H1 (cell line): ENCODE data around the gene DGKH. TPM values are rescaled to one million over a fixed set of nuclear protein-coding genes. Genes with fewer than 3 reads are reported as not detected.

ENCODE experiments used
- CTCF ChIA-PET: fragments of 300-600 bp; sonication (Branson Sonifier 250); formaldehyde crosslinking; loops from one replicate; lab custom pipeline; 2021; ENCODE audit not compliant: partially characterized antibody; lab: Charles Lee
- POLR2A ChIA-PET: fragments of 300-600 bp; sonication (Branson Sonifier 250); formaldehyde crosslinking; loops from one replicate; lab custom pipeline; 2021; ENCODE audit warnings: inconsistent platforms; ENCODE audit not compliant: partially characterized antibody; lab: Charles Lee
- DNase-seq, 2 experiments: peaks; one replicate each; pipeline versions ENCODE4 v3.0.0 to v3.0.0-alpha.2; 2010 to 2022; ENCODE audit warnings: low spot score in 2 of 2, low read depth in 1 of 2, mixed read lengths in 1 of 2
- FAIRE-seq: peaks from 2 replicates; lab custom pipeline; 2011; peaks lifted over from hg19 to GRCh38; lab: Jason Lieb, UNC
- H2AFZ ChIP-seq: 2 replicates; pipeline ENCODE4 v1.8.1; 2012; ENCODE audit warnings: low read length, inconsistent platforms
- H2AK5ac ChIP-seq: 2 replicates; pipeline ENCODE4 v1.6.1; 2013; ENCODE audit warnings: low read depth, low read length
- H2BK120ac ChIP-seq: replicated peaks from 2 replicates; pipeline ENCODE3; 2013; ENCODE audit warnings: low read depth, low read length, inconsistent platforms
- H2BK12ac ChIP-seq: 2 replicates; pipeline ENCODE4 v1.6.1; 2013; ENCODE audit warnings: low read depth, low read length
- H2BK15ac ChIP-seq: 2 replicates; pipeline ENCODE4 v1.6.1; 2013; ENCODE audit warnings: low read length
- H2BK20ac ChIP-seq: 2 replicates; pipeline ENCODE4 v1.6.1; 2013; ENCODE audit warnings: low read length
- H2BK5ac ChIP-seq: 2 replicates; pipeline ENCODE4 v1.6.1; 2013; ENCODE audit warnings: low read depth, low read length
- H3K14ac ChIP-seq: 2 replicates; pipeline ENCODE4 v1.6.1; 2013; ENCODE audit warnings: inconsistent platforms; ENCODE audit not compliant: insufficient read length
- H3K18ac ChIP-seq: 2 replicates; pipeline ENCODE4 v1.6.1; 2013; ENCODE audit warnings: low read length; ENCODE audit errors: extremely low read depth
- H3K23ac ChIP-seq: 2 replicates; pipeline ENCODE4 v1.6.1; 2013; ENCODE audit warnings: inconsistent platforms; ENCODE audit not compliant: insufficient read length
- H3K23me2 ChIP-seq: 2 replicates; pipeline ENCODE4 v1.6.1; 2013; ENCODE audit warnings: low read depth, low read length
- H3K27ac ChIP-seq: 2 replicates; pipeline ENCODE4 v1.6.1; 2011; ENCODE audit warnings: low read depth, low read length, inconsistent platforms
- H3K27me3 ChIP-seq, 4 experiments: replicated peaks in 1 of 4; 1 replicate in 1 of 4; 2 replicates in 3 of 4; pipeline versions ENCODE4 v1.6.1 to v1.8.1; 2011 to 2013; ENCODE audit warnings: low read length in 3 of 4, mild to moderate bottlenecking in 3 of 4, inconsistent platforms in 2 of 4, mixed read lengths in 2 of 4, moderate library complexity in 1 of 4; ENCODE audit not compliant: control insufficient read depth in 3 of 4, insufficient read depth in 3 of 4; ENCODE audit errors: extremely low read depth in 1 of 4
- H3K36me3 ChIP-seq, 4 experiments: 2 replicates each; pipeline versions ENCODE4 v1.6.1 to v1.8.1; 2011 to 2013; ENCODE audit warnings: mild to moderate bottlenecking in 4 of 4, low read length in 3 of 4, moderate library complexity in 2 of 4, control low read depth in 1 of 4, inconsistent platforms in 1 of 4; ENCODE audit not compliant: insufficient read depth in 4 of 4, control insufficient read depth in 2 of 4
- H3K4ac ChIP-seq: replicated peaks from 2 replicates; pipeline ENCODE3; 2013; ENCODE audit warnings: low read length, low read depth, mixed read lengths, inconsistent platforms; ENCODE audit not compliant: insufficient read length
- H3K4me1 ChIP-seq, 4 experiments: replicated peaks in 1 of 4; 1 replicate in 1 of 4; 2 replicates in 3 of 4; pipeline versions ENCODE4 v1.6.1 to v1.8.1; 2011 to 2013; ENCODE audit warnings: low read length in 3 of 4, inconsistent platforms in 2 of 4, mixed read lengths in 1 of 4; ENCODE audit not compliant: insufficient read depth in 4 of 4, control insufficient read depth in 3 of 4
- H3K4me2 ChIP-seq, 2 experiments: 2 replicates each; pipeline versions ENCODE4 v1.6.1 to v1.8.1; 2011 to 2013; ENCODE audit warnings: low read depth in 2 of 2, low read length in 2 of 2, control low read depth in 1 of 2, inconsistent platforms in 1 of 2, mild to moderate bottlenecking in 1 of 2; ENCODE audit not compliant: insufficient read depth in 1 of 2
- H3K4me3 ChIP-seq, 4 experiments: fragments of 200-600, 300-600 bp in 1 of 4; sonication (generic), shearing (Covaris generic), sonication (Bioruptor Twin) in 1 of 4; 2 replicates each; pipeline versions ENCODE4 v1.5.1 to v1.8.1; 2011 to 2016; ENCODE audit warnings: low read length in 4 of 4, low read depth in 3 of 4, control low read depth in 2 of 4, inconsistent platforms in 2 of 4, mild to moderate bottlenecking in 2 of 4, mixed read lengths in 1 of 4, moderate library complexity in 1 of 4; ENCODE audit not compliant: insufficient read depth in 2 of 4; ENCODE audit errors: extremely low read depth in 1 of 4
- H3K56ac ChIP-seq: replicated peaks from 2 replicates; pipeline ENCODE3; 2013; ENCODE audit warnings: low read depth, mild to moderate bottlenecking, mixed read lengths, low read length, inconsistent platforms; ENCODE audit not compliant: insufficient read length
- H3K79me1 ChIP-seq: 2 replicates; pipeline ENCODE4 v1.6.1; 2013; ENCODE audit warnings: low read depth, low read length, control low read depth
- H3K79me2 ChIP-seq, 2 experiments: 2 replicates each; pipeline versions ENCODE4 v1.6.1 to v1.8.1; 2012 to 2013; ENCODE audit warnings: low read length in 2 of 2, mild to moderate bottlenecking in 2 of 2, inconsistent platforms in 1 of 2; ENCODE audit not compliant: insufficient read depth in 2 of 2, control insufficient read depth in 1 of 2
- H3K9ac ChIP-seq, 4 experiments: replicated peaks in 1 of 4; 1 replicate in 1 of 4; 2 replicates in 3 of 4; pipeline versions ENCODE4 v1.6.1 to v1.8.1; 2011 to 2013; ENCODE audit warnings: low read depth in 3 of 4, low read length in 3 of 4, control low read depth in 2 of 4, mild to moderate bottlenecking in 2 of 4, moderate library complexity in 2 of 4, inconsistent platforms in 1 of 4; ENCODE audit errors: extremely low read depth in 1 of 4
- H3K9me3 ChIP-seq, 2 experiments: 2 replicates each; pipeline versions ENCODE4 v1.6.1 to v1.8.1; 2012 to 2013; ENCODE audit warnings: mild to moderate bottlenecking in 2 of 2, moderate library complexity in 2 of 2, control low read depth in 1 of 2, inconsistent platforms in 1 of 2, low read depth in 1 of 2, low read length in 1 of 2, mixed read lengths in 1 of 2; ENCODE audit not compliant: insufficient read depth in 2 of 2
- H4K20me1 ChIP-seq, 2 experiments: replicated peaks in 1 of 2; 2 replicates each; pipeline versions ENCODE3 to v1.8.1; 2011 to 2013; ENCODE audit warnings: inconsistent platforms in 2 of 2, low read length in 2 of 2, mild to moderate bottlenecking in 1 of 2; ENCODE audit not compliant: insufficient read depth in 2 of 2, control insufficient read depth in 1 of 2
- H4K5ac ChIP-seq: 2 replicates; pipeline ENCODE4 v1.6.1; 2013; ENCODE audit warnings: low read length, low read depth, mixed read lengths, inconsistent platforms; ENCODE audit not compliant: insufficient read length
- H4K8ac ChIP-seq: 2 replicates; pipeline ENCODE4 v1.8.0; 2013; ENCODE audit warnings: mild to moderate bottlenecking, moderate library complexity, low read length, inconsistent platforms; ENCODE audit not compliant: insufficient read depth; ENCODE audit errors: extremely low read depth
- H4K91ac ChIP-seq: replicated peaks from 2 replicates; pipeline ENCODE3; 2013; ENCODE audit warnings: low read length, mixed read lengths, inconsistent platforms; ENCODE audit not compliant: insufficient read length
- ASH2L ChIP-seq: fragments of 200-600, 300-600 bp; sonication (generic); IDR thresholded peaks from one replicate; pipeline ENCODE4 v1.7.1; 2017; ENCODE audit warnings: low read length
- KDM4A ChIP-seq: IDR thresholded peaks from one replicate; pipeline ENCODE4 v1.7.1; 2012; ENCODE audit warnings: low read depth, mild to moderate bottlenecking, moderate library complexity, low read length, inconsistent platforms; ENCODE audit not compliant: severe bottlenecking
- RXRA ChIP-seq: IDR thresholded peaks from 2 replicates; pipeline ENCODE4 v1.6.1; 2011; ENCODE audit warnings: low read depth, mild to moderate bottlenecking, low read length, moderate library complexity; ENCODE audit not compliant: insufficient read depth
- SRF ChIP-seq: IDR thresholded peaks from 2 replicates; pipeline ENCODE4 v1.6.1; 2011; ENCODE audit warnings: mild to moderate bottlenecking, low read depth, low read length, moderate library complexity
- TAF1 ChIP-seq: IDR thresholded peaks from 2 replicates; pipeline ENCODE4 v1.6.1; 2011; ENCODE audit warnings: mild to moderate bottlenecking, low read depth, low read length
- WGBS, 2 experiments: shearing (Covaris generic) in 1 of 2; methylation state at CpG; one replicate each; pipeline versions ENCODE4 v1.1.6 to v1.1.7; 2013 to 2015; ENCODE audit warnings: low lambda C conversion rate in 2 of 2, mixed read lengths in 2 of 2, inconsistent platforms in 1 of 2, low coverage in 1 of 2, missing lambda C conversion rate in 1 of 2; ENCODE audit not compliant: insufficient replicate concordance in 2 of 2, insufficient coverage in 1 of 2, insufficient read length in 1 of 2; ENCODE audit errors: extremely low coverage in 1 of 2, missing lambda C conversion rate in 1 of 2; 5-methylcytosine and 5-hydroxymethylcytosine counted together
- long read RNA-seq, 2 experiments: library from RNA in 1 of 2; library from capped mRNA in 1 of 2; stranded (forward); transcript quantifications; one replicate each; pipeline ENCODE4 v2.0.0, GENCODE V29; 2021; ENCODE audit warnings: inconsistent platforms in 1 of 2
- polyA minus RNA-seq, 3 experiments: library from RNA; depleted of rRNA, polyadenylated mRNA; stranded (reverse); fragments of >200 nt; gene quantifications; 1 replicate in 2 of 3; 2 replicates in 1 of 3; pipeline ENCODE4 v1.2.3, GENCODE V29; 2011
- polyA plus RNA-seq, 7 experiments: library from polyadenylated mRNA; depleted of rRNA in 3 of 7; stranded (reverse) in 5 of 7; unstranded in 2 of 7; fragments of >200 nt in 5 of 7; fragments of 200-250 nt in 2 of 7; gene quantifications; 1 replicate in 5 of 7; 2 replicates in 1 of 7; 4 replicates in 1 of 7; pipeline versions ENCODE4 v1.2.1 to v1.2.3, GENCODE V29; 2011 to 2013; ENCODE audit warnings: missing spikeins in 2 of 7, mixed read lengths in 2 of 7
- total RNA-seq: library from RNA; stranded (reverse); fragmentation: NEBNext Ultra II Directional; extraction: Animal tissue kit (Norgen Biotek cat#: 25700); gene quantifications from 2 replicates; pipeline ENCODE4 v1.2.1, GENCODE V29; 2021

The DGKH gene, protein sequence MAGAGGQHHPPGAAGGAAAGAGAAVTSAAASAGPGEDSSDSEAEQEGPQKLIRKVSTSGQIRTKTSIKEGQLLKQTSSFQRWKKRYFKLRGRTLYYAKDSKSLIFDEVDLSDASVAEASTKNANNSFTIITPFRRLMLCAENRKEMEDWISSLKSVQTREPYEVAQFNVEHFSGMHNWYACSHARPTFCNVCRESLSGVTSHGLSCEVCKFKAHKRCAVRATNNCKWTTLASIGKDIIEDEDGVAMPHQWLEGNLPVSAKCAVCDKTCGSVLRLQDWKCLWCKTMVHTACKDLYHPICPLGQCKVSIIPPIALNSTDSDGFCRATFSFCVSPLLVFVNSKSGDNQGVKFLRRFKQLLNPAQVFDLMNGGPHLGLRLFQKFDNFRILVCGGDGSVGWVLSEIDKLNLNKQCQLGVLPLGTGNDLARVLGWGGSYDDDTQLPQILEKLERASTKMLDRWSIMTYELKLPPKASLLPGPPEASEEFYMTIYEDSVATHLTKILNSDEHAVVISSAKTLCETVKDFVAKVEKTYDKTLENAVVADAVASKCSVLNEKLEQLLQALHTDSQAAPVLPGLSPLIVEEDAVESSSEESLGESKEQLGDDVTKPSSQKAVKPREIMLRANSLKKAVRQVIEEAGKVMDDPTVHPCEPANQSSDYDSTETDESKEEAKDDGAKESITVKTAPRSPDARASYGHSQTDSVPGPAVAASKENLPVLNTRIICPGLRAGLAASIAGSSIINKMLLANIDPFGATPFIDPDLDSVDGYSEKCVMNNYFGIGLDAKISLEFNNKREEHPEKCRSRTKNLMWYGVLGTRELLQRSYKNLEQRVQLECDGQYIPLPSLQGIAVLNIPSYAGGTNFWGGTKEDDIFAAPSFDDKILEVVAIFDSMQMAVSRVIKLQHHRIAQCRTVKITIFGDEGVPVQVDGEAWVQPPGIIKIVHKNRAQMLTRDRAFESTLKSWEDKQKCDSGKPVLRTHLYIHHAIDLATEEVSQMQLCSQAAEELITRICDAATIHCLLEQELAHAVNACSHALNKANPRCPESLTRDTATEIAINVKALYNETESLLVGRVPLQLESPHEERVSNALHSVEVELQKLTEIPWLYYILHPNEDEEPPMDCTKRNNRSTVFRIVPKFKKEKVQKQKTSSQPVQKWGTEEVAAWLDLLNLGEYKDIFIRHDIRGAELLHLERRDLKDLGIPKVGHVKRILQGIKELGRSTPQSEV
- total RNA-seq (5.8 and 7.9 TPM in 2 replicates), polyA plus RNA-seq (2011; rRNA removed) (1.1 and 2.1 TPM in 2 replicates), polyA minus RNA-seq (2011; rRNA and poly(A)+ RNA removed) (17.0 and 21.3 TPM in 2 replicates)
- polyA plus RNA-seq (2011; cell fraction: cytosol; rRNA removed), result 2.4 TPM
- 3.7 TPM for polyA plus RNA-seq (2011; cell fraction: nucleus; rRNA removed)
- 1.7 to 3.3 TPM (median 2.3 TPM) in 4 replicates for polyA plus RNA-seq (2012, experiment 1 of 2)
- 0.26 TPM for polyA plus RNA-seq (2012, experiment 2 of 2)
- polyA plus RNA-seq (2013, experiment 1 of 2), result 2.7 TPM
- 2.4 TPM for polyA plus RNA-seq (2013, experiment 2 of 2)
- polyA minus RNA-seq (2011; cell fraction: cytosol; rRNA and poly(A)+ RNA removed), result 7.1 TPM
- polyA minus RNA-seq (2011; cell fraction: nucleus; rRNA and poly(A)+ RNA removed), result 23.8 TPM
- long read RNA-seq, experiment 1, partial matches to known transcripts, result 0 of 4 reads
- long read RNA-seq, experiment 1, other reads (novel, unspliced or antisense), result 4 of 4 reads
- long read RNA-seq, experiment 2, result 0 reads

DNA sequence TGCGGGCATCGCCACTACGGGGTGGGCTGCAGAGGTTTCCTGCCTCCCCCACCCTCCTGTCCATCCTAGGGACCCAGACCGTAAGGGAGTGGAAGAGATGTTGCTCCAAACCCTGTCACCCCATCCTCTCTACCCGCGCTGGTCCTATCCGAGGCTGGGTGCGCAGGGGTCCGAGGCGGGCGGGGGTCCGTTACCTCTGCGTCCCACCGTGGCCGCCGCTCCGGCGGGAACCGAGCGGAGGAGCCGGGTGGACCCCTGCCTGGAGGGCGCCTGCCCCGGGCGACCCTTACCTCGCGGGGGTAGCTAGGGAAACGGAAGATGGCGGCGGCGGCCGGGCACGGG, at the start of gene DGKH:
TSS of gene DGKH (plus strand) at position 307 of the 342 bp plus-strand sequence. CDS start 126 bp downstream, outside the sequence.
- CTCF ChIA-PET, result interaction anchor here (0.9 to 1.4 kb wide), 4 partner anchors 9 to 106 kb away, joined by 3 to 5 read pairs (median 4); no protein-coding TSS in a partner anchor
- peaks cover 0 to 5% of the 10 kb centered on the region in 2 experiments; a peak in 1 of 4 replicates for H3K79me2 ChIP-seq
- POLR2A ChIA-PET, result interaction anchor here (0.5 to 2.3 kb wide), 8 partner anchors 9 to 1240 kb away, joined by 3 to 8 read pairs (median 4); no protein-coding TSS in a partner anchor
- TF ChIP-seq KDM4A (peak; percentile 33), ASH2L (peak; percentile 1), SRF (no peak), TAF1 (peak; percentile 37; the same call in 1 of the 2 replicates), RXRA (no peak)

More for the DNA sequence above, at the start of gene DGKH:
- Histone ChIP-seq H3K23me2 (peaks cover 15% of the 10 kb centered on the region), H3K9ac (peak within 1 kb of the TSS; percentile 66 to 89 (median 76)), H3K36me3 (no peaks in the 10 kb centered on the region), H4K8ac (peak within 1 kb of the TSS; percentile 78), H2BK12ac (peak within 1 kb of the TSS; percentile 80; the same call in 1 of the 2 replicates), H3K56ac (no peak within 1 kb of the TSS), H2BK5ac (peak within 1 kb of the TSS; percentile 52; the same call in 1 of the 2 replicates), H3K4ac (peak within 1 kb of the TSS; percentile 94), H3K27ac (no peak within 1 kb of the TSS), H3K14ac (peak within 1 kb of the TSS; percentile 9), H3K18ac (peak within 1 kb of the TSS; percentile 97), H4K5ac (peak within 1 kb of the TSS; percentile 52), H3K4me1 (peaks cover 0 to 4% (median 4%) of the 10 kb centered on the region in 4 experiments; a peak in 3 of 7 replicates), H3K79me1 (0 out of 2 replicates have a peak, but pooled peaks cover 3% of the 10 kb centered on the region), H2BK20ac (0 out of 2 replicates have a peak within 1 kb of the TSS, but pooled peaks have one; percentile 48), H3K4me3 (peak within 1 kb of the TSS; percentile 63 to 99 (median 68)), H2BK120ac (peak within 1 kb of the TSS; percentile 64), H4K91ac (peak within 1 kb of the TSS; percentile 96), H2AFZ (peak within 1 kb of the TSS; percentile 86), H2BK15ac (peak within 1 kb of the TSS; percentile 98; the same call in 1 of the 2 replicates), H4K20me1 (peaks cover 1 to 6% of the 10 kb centered on the region in 2 experiments), H3K23ac (peak within 1 kb of the TSS; percentile 77), H2AK5ac (no peak within 1 kb of the TSS), H3K27me3 (peaks cover 0 to 26% (median 10%) of the 10 kb centered on the region in 4 experiments; a peak in 5 of 7 replicates), H3K4me2 (peak within 1 kb of the TSS; percentile 95 to 98), H3K9me3 (no peaks in the 10 kb centered on the region)
- WGBS, 2 experiments, result 2% methylated on average over 21 of the region's 32 CpGs; no CpG with 5 or more reads in 1 of the 2 experiments
- DNase-seq (peak in 1 of 2 experiments; percentile 78), FAIRE-seq (no peak)
